GM19043 (cell line): ENCODE measurements around the gene NAALADL2.

Experiments
- ATAC-seq: cut with Tn5 transposase; IDR thresholded peaks from one replicate; pipeline ENCODE4 v1.9.1; 2021; ENCODE audit warnings: low read depth; ENCODE audit not compliant: unreplicated experiment

Gene NAALADL2

GRCh38 chr3:175294793-175295192 is 435.7 kb downstream of the NAALADL2 start:
- ATAC-seq: no peak

- ATAC-seq: no peak
These were observed 436.4 kb downstream of the NAALADL2 start for GRCh38 chr3:175295248-175296130.

DNA sequence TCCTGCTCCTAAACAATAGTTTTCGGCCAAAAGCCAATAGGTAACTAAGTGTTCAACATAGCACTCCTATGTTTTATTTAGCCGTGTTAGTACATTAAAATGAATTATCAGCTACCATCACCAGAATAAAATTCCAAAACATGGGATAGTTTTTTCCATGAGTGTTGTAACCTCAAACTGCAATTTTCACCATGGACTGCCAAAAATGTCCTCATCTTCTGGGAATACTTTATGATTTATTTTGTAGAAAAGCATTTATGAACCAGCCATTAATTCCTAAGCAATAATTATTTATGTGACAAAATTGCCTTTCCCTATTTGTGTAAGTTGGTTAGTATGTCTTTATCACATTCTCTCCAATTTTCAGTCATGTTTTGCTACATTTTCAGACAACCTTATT is 438.1 kb downstream of the NAALADL2 start:
- ATAC-seq: no peak

- no peak for ATAC-seq
These were observed 442.6 kb downstream of the NAALADL2 start for GRCh38 chr3:175301741-175302140.

GRCh38 chr3:175304404-175304803 is 445.3 kb downstream of the NAALADL2 start:
- no peak for ATAC-seq

GRCh38 chr3:175307642-175308041 is 448.5 kb downstream of the NAALADL2 start:
- peak; percentile 75 for ATAC-seq

DNA sequence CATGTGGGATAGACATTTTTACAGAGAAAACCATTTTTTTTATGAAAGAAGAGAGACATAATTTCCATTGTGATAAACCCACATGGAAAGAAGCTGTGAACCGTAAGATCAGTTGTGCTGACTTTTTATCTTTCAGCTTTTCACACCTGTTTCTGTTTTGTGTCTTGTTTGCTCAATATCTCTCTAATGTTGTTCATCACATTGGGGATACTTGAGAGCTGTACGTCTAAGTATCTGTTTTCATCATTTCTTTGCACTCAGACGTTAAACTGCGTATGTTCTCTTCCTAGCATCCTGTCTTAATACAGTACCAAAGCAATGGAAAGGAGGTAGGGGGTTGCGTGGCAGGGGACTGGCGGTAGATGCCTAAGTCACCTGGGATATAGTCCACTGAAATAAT is 449.0 kb downstream of the NAALADL2 start:
- peak; percentile 12 for ATAC-seq

DNA sequence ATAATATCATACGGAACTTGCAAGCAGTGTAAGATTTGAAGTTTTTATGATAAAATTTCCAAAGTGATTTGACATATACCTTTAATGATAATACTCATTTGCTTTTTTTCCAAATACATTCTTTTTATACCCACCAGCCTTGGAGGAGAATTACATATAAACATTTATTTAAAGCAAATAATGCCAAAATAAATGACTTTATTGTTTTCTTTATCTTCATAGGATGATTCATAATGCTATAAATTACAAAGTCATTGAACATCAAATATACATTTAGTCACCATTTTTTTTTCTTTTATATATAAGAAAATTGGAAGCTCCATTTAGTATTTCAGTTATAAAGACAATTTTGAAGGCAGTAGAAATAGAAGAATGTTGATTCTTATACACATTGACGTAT is 450.9 kb downstream of the NAALADL2 start:
- no peak for ATAC-seq

- ATAC-seq: no peak
These were observed 452.3 kb downstream of the NAALADL2 start for GRCh38 chr3:175311404-175311803.

GRCh38 chr3:175311946-175312345 is 452.8 kb downstream of the NAALADL2 start:
- no peak for ATAC-seq

DNA sequence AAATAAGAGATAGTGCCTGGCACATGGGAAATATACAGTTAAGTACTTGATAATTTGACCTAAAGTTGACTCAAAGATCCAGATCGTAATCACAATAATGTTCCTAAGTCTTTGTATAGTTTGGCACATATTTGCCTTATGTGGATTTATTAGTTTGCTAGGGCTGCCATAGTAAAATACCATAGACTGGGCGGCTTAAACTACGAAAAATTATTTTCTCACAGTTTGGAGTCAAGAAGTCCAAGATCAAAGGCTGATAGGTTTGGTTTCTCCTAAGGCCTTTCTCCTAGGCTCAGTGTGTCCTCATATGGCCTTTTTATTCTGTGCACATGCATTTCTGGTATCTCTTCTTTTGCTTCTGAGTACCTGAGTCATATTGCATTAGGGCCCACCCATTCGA is 453.7 kb downstream of the NAALADL2 start:
- no peak for ATAC-seq

DNA sequence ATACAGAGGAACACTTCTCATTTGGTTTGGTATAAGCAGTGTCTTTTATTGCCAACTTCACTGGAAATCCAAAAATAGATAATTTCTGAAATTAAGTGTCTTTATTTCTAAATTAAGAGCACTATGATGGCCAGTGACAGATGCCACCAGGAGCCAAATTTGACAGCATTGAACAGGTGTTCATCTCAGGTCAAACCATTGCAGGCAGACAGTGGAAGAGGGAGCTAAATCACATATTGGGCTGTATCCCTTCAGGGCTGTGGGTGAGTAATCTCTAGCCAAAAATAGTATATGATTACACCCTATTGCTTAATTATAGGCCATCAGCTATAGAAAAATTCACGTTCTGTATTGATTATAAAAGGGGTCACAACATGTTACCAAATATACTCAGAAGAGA is 457.7 kb downstream of the NAALADL2 start:
- no peak for ATAC-seq

DNA sequence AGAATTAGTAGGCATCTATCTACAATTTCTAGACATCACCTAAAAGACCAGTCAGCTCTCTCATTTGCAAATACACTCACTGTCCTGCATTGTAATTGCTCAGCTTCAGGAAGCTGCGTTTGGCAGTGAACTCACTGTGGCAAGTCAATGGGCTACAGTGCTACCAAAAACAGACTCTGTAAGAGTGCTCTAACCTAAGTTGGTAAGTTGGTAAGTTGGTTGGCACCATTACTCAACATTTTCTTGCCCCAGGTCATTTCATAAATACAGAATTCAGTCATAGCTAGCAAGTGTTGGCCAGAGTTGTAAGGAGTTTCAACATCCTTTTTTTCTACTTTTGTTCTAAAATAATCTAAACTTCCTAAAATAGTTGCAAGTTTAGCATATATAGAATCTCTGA is 466.3 kb downstream of the NAALADL2 start:
- ATAC-seq: no peak

DNA sequence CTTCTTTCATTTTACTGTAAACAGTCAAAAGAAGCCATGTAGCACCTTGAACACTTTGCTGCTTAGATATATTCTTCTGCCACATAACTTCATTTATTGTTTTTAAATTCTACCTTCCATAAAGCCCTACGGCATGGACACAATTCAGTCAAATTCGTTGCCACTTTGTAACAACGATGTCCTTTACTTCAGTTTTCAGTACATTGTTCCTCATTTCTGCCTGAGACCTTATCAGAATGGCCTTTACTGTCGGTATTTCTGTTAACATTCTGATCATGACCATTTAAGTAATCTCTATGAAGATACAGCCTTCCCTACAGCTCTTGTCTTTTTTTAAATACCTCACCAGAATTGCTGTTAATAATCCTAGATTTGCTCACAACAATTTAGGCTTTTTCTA is 466.9 kb downstream of the NAALADL2 start:
- ATAC-seq: no peak

DNA sequence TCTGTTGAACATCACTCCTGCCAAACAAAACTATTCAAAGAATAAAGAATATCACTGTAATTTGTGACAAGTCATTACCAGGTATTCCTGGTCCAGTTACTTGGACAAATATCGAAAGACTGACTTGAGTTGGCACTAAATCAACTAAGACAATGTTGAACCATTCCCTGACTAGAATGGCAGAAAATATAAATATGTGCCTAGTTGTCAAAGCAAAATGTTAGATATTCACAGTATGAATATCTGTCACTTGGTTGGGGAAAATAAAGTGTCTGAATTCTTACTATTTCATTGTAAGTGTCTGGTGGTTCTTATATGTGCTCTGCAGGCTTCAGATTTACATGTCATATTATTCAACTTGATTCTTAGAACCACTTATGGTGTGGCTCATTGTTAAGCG is 470.2 kb downstream of the NAALADL2 start:
- no peak for ATAC-seq

GRCh38 chr3:175335229-175335628 is 476.1 kb downstream of the NAALADL2 start:
- ATAC-seq: no peak

DNA sequence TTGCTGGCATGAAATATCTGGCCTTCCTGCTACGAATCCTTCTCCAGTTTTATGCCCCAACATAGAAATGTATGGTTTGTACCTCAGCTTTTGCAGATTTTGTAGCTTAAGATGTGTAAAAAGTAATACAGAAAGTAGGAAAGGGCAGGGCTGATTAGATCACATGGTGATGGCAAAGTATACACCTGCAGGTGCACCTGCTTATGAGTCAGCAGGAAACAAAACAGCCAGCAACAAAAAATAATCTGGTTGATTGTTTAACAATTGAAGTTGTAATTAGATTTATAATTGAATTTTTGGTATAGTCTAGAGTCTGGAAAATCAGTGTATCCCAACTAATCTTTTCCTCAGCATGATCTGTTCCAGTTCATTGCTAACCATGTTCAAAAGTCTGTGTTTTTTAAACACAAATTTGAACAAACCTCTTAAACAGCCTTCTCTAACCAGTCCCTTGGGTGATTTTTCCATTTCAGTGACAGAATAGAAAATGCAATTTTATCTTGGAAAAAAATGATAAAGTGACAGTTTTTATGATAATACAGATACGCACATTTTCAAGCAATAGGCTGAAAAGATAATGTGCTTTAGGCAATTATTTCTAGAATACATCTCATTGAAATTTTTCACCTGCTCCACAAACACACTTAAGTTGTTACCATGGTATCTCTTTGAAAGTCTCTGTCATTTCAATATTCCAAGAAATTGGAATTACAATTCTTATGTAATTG is 477.4 kb downstream of the NAALADL2 start:
- ATAC-seq: no peak

GRCh38 chr3:175337631-175338030 is 478.5 kb downstream of the NAALADL2 start:
- ATAC-seq: no peak

- no peak for ATAC-seq
These were observed 479.8 kb downstream of the NAALADL2 start for GRCh38 chr3:175338775-175339535.

DNA sequence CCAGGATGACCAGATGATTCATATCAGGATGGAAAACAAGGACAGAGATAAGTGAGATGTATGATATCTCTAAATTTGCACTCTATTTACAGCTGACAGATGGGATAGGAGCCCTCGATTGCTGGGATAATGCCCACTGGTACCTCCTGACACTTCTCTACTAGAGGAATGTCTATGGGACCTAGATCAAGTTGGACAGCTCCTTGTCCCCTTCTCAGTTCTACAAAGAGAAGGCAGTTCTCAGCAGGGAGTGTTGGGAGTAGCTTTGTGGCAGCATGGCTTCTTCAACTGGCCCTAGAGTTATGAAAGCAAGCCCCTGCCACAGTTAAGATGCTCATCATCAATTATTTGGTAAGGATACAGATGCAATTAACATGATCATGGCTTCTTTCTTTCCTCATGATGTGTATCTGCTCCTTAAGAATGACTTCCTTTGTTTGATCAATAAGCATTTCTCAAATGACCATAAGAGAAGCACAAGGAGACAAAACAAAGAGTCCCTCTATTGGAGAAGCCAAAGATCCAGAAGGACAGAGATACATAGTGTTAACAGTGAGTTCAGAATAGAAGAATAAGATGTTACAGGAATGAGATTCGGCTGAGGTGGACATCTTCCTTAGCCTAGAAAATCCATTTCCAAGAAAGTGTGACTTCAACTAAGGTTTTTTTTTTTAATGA is 481.3 kb downstream of the NAALADL2 start:
- ATAC-seq: no peak

GRCh38 chr3:175342196-175342595 is 483.1 kb downstream of the NAALADL2 start:
- ATAC-seq: no peak
